HEK293 (cell line): Measurements from ENCODE around the gene USP24.

Experiments
- CTCF ChIA-PET: fragments of 350-600 bp; formaldehyde crosslinking; extraction: SDS; loops from one replicate; lab custom pipeline; 2021; ENCODE audit warnings: antibody characterized with exemption; lab: Yijun Ruan, JAX
- POLR2A ChIA-PET: fragments of 300-600 bp; formaldehyde crosslinking; extraction: SDS; loops from one replicate; lab custom pipeline; 2020; ENCODE audit warnings: antibody characterized with exemption, inconsistent platforms; lab: Yijun Ruan, JAX
- H3K27ac ChIP-seq: fragments of 200-500 bp; sonication (Bioruptor generic); 2 replicates; pipeline ENCODE4 v1.5.1; 2014; ENCODE audit warnings: low read depth, low read length, control low read depth, inconsistent platforms; ENCODE audit errors: extremely low read depth
- H3K36me3 ChIP-seq, 2 experiments: fragments of 200-500 bp in 1 of 2; sonication (Bioruptor generic) in 1 of 2; 1 replicate in 1 of 2; 2 replicates in 1 of 2; pipeline ENCODE4 v1.5.1; 2014 to 2017; ENCODE audit warnings: inconsistent platforms in 2 of 2, low read length in 2 of 2; ENCODE audit not compliant: control insufficient read depth in 2 of 2, insufficient read depth in 1 of 2
- H3K4me1 ChIP-seq: fragments of 200-500 bp; sonication (Bioruptor generic); 2 replicates; pipeline ENCODE4 v1.5.1; 2014; ENCODE audit warnings: mild to moderate bottlenecking, low read length, inconsistent platforms; ENCODE audit not compliant: control insufficient read depth, insufficient read depth
- H3K4me3 ChIP-seq: 2 replicates; pipeline ENCODE4 v1.5.1; 2011; ENCODE audit warnings: low read depth, mild to moderate bottlenecking, control low read depth, low read length, moderate library complexity
- H3K9me3 ChIP-seq: fragments of 200-500 bp; sonication (Bioruptor generic); 2 replicates; pipeline ENCODE4 v1.5.1; 2014; ENCODE audit warnings: low read depth, low read length, inconsistent platforms; ENCODE audit not compliant: control insufficient read depth, insufficient read depth
- AEBP2 ChIP-seq: fragments of 450-650 bp; formaldehyde crosslinking; IDR thresholded peaks from 2 replicates; pipeline ENCODE4 v1.5.1; 2016; ENCODE audit warnings: missing biosample characterization, missing genetic modification characterization, borderline replicate concordance
- BCL11A ChIP-seq: fragments of 450-650 bp; formaldehyde crosslinking; IDR thresholded peaks from 2 replicates; pipeline ENCODE4 v1.5.1; 2016; ENCODE audit warnings: low read depth, missing biosample characterization, missing genetic modification characterization
- PRDM2 ChIP-seq: fragments of 450-650 bp; formaldehyde crosslinking; IDR thresholded peaks from 2 replicates; pipeline ENCODE4 v1.5.1; 2016; ENCODE audit warnings: missing biosample characterization, missing genetic modification characterization, borderline replicate concordance
- SETDB1 ChIP-seq: IDR thresholded peaks from one replicate; pipeline ENCODE4 v1.6.1; 2017; ENCODE audit warnings: mild to moderate bottlenecking, low read length, moderate library complexity, mixed read lengths; ENCODE audit not compliant: insufficient read length
- TCF7L2 ChIP-seq: IDR thresholded peaks from 2 replicates; pipeline ENCODE4 v1.6.1; 2011; ENCODE audit warnings: low read depth, mild to moderate bottlenecking, inconsistent platforms, low read length, moderate library complexity, borderline replicate concordance
- ZBTB10 ChIP-seq: fragments of 450-650 bp; formaldehyde crosslinking; IDR thresholded peaks from 2 replicates; pipeline ENCODE4 v1.5.1; 2016; ENCODE audit warnings: missing biosample characterization, missing genetic modification characterization
- ZNF146 ChIP-seq: fragments of 450-650 bp; formaldehyde crosslinking; IDR thresholded peaks from 2 replicates; pipeline ENCODE4 v1.5.1; 2016; ENCODE audit warnings: missing biosample characterization, missing genetic modification characterization
- ZNF280D ChIP-seq: fragments of 450-650 bp; formaldehyde crosslinking; IDR thresholded peaks from 2 replicates; pipeline ENCODE4 v1.5.1; 2016; ENCODE audit warnings: missing biosample characterization, missing genetic modification characterization
- ZNF324 ChIP-seq: fragments of 450-650 bp; formaldehyde crosslinking; IDR thresholded peaks from 2 replicates; pipeline ENCODE4 v1.5.1; 2016; ENCODE audit warnings: missing biosample characterization, missing genetic modification characterization
- ZNF391 ChIP-seq: fragments of 450-650 bp; formaldehyde crosslinking; IDR thresholded peaks from 2 replicates; pipeline ENCODE4 v1.5.1; 2016; ENCODE audit warnings: low read depth, missing biosample characterization, missing genetic modification characterization, borderline replicate concordance
- ZNF514 ChIP-seq: fragments of 450-650 bp; formaldehyde crosslinking; IDR thresholded peaks from 2 replicates; pipeline ENCODE4 v1.5.1; 2016; ENCODE audit warnings: missing biosample characterization, missing genetic modification characterization
- ZNF555 ChIP-seq: fragments of 450-650 bp; formaldehyde crosslinking; conservative IDR thresholded peaks from 2 replicates; pipeline ENCODE4 v1.5.1; 2017; ENCODE audit warnings: missing biosample characterization, mild to moderate bottlenecking, missing genetic modification characterization, inconsistent platforms
- ZNF561 ChIP-seq: fragments of 450-650 bp; IDR thresholded peaks from 2 replicates; pipeline ENCODE4 v1.5.1; 2018; ENCODE audit warnings: missing biosample characterization, missing genetic modification characterization, borderline replicate concordance
- ZNF664 ChIP-seq: fragments of 450-650 bp; formaldehyde crosslinking; IDR thresholded peaks from 2 replicates; pipeline ENCODE4 v1.5.1; 2016; ENCODE audit warnings: missing biosample characterization, missing genetic modification characterization
- ZNF677 ChIP-seq: fragments of 450-650 bp; IDR thresholded peaks from 2 replicates; pipeline ENCODE4 v1.5.0; 2018; ENCODE audit warnings: missing biosample characterization, mild to moderate bottlenecking, missing genetic modification characterization, moderate library complexity
- ZNF747 ChIP-seq: fragments of 450-650 bp; formaldehyde crosslinking; IDR thresholded peaks from 2 replicates; pipeline ENCODE4 v1.5.1; 2016; ENCODE audit warnings: missing biosample characterization, missing genetic modification characterization
- ZNF76 ChIP-seq: fragments of 450-650 bp; formaldehyde crosslinking; IDR thresholded peaks from 2 replicates; pipeline ENCODE4; 2016; ENCODE audit warnings: low read depth, missing biosample characterization, missing genetic modification characterization, borderline replicate concordance
- ZNF777 ChIP-seq: fragments of 450-650 bp; formaldehyde crosslinking; IDR thresholded peaks from 2 replicates; pipeline ENCODE4 v1.5.1; 2017; ENCODE audit warnings: missing biosample characterization, missing genetic modification characterization, borderline replicate concordance
- ZNF785 ChIP-seq: fragments of 450-650 bp; formaldehyde crosslinking; IDR thresholded peaks from 2 replicates; pipeline ENCODE4 v1.5.1; 2016; ENCODE audit warnings: missing biosample characterization, missing genetic modification characterization

Gene USP24

GRCh38 chr1:55128418-55128995, 86.7 kb downstream of the USP24 start:
- CTCF ChIA-PET = interaction anchor here (0.6 kb wide), 1 partner anchor 218 kb away, joined by 4 read pairs; no protein-coding TSS in a partner anchor
- H3K4me3 ChIP-seq = no peak overlapping the region
- H3K36me3 ChIP-seq = peaks cover 48 to 89% of the 10 kb centered on the region in 2 experiments
- no peak for TF ChIP-seq ZNF391 (tag by site-specific recombination)
- no peak for TF ChIP-seq ZNF280D (tag by site-specific recombination)
- no peak for TF ChIP-seq TCF7L2
- TF ChIP-seq ZNF677 = no peak
- no peak for TF ChIP-seq ZNF146 (tag by site-specific recombination)
- no peak for TF ChIP-seq ZNF747 (tag by site-specific recombination)
- TF ChIP-seq ZNF561 (tag by site-specific recombination) = no peak
- TF ChIP-seq ZNF555 (tag by site-specific recombination) = no peak
- no peak for TF ChIP-seq ZNF785 (tag by site-specific recombination)
- TF ChIP-seq AEBP2 (tag by site-specific recombination) = no peak
- no peak for TF ChIP-seq ZNF324 (tag by site-specific recombination)
- TF ChIP-seq ZNF777 (tag by site-specific recombination) = no peak
- no peak for TF ChIP-seq ZNF664 (tag by site-specific recombination)
- TF ChIP-seq ZNF514 (tag by site-specific recombination) = no peak
- TF ChIP-seq SETDB1 = no peak
- TF ChIP-seq ZNF76 (tag by site-specific recombination) = no peak
- no peak for TF ChIP-seq BCL11A (tag by site-specific recombination)
- TF ChIP-seq ZBTB10 (tag by site-specific recombination) = no peak
- no peak for TF ChIP-seq PRDM2 (tag by site-specific recombination)
- no peak overlapping the region for H3K27ac ChIP-seq
- no peaks in the 10 kb centered on the region for H3K9me3 ChIP-seq
- no peaks in the 10 kb centered on the region for H3K4me1 ChIP-seq
- POLR2A ChIA-PET = no interaction called here
